ENCODE results near the gene YES1.
"Not testable (repeated sequence)": the region's sequence is repeated elsewhere in the genome, so short reads cannot be mapped to it uniquely, and the experiment has no call there.

YES1 gene

DNA sequence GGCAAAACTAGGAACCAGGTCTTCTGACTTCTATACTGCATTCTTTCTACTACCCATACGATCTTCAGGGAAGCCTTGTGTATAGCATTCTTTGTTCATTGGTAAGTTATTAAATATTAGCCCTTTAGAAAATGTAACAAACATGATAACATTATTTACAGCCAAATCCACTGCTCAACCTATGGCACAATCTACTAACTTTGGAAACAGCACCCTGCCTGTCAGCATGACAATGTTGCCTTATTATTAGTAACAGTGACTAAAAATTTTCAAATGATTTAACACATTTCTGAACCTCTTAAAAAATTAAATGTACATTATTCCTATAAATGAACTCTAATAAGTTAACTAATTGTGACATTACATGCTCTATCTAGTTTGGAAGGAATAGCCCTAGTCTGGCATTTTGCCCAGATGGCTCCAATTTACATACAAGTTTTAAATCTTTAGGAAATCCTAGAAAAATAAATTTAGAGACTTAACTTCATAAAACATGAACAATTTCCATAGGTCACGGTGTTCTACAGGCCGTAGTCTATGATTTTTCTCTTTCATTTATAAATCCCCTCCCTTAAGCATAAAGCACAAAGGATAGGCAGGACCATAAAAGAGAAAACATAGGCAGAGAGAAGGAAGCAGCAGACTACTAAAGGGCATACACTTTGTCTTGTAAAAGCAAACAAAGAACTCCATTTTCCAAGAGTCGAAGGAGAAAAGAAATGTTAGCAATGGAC is 33.7 kb downstream of the YES1 start:
- no peak for DNase-seq

DNA sequence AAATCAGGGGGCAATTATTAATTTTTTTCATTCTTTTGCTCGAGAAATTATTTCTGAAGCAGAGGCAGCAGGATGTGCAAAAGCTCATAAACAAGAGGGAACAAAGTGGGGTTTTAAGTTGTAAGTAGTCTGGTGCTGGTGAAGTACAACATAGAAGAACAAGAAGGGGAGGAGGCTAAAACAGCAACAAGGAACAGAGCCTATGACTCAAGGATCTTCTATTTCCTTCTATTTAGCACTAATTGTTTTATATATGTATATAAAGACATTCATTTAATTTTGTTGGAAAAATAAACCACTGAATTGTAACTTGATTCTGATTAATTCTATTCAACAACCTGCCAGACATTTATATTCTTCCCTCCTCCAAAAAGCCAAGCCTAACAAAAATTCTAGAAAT is 35.0 kb downstream of the YES1 start:
- no peak for DNase-seq

- not testable (repeated sequence) for DNase-seq
These were observed 36.0 kb downstream of the YES1 start for GRCh38 chr18:776044-776443.

GRCh38 chr18:774811-775210 is 37.2 kb downstream of the YES1 start:
- DNase-seq, result no peak

- DNase-seq, result no peak
These were observed 37.9 kb downstream of the YES1 start for GRCh38 chr18:773980-774624.

GRCh38 chr18:770583-770961 is 41.5 kb downstream of the YES1 start:
- no peak for DNase-seq

GRCh38 chr18:767961-768360 is 44.1 kb downstream of the YES1 start:
- DNase-seq, result no peak

GRCh38 chr18:767084-767882 is 44.8 kb downstream of the YES1 start:
- DNase-seq, result no peak

DNA sequence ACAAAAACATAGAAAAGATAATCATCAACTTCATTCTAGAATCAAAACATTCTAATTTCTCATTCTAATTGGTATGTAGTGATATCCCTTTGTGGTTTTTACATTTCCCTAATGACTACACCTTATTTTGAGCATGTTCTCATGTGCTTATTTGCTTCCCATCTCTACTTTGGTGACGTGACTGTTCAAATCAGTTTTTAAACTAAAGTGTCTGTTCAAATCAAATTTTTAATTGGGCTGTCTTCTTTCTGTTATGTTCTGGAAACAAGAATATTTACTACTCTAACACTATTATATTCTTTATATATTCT is 45.5 kb downstream of the YES1 start:
- no peak for DNase-seq

DNA sequence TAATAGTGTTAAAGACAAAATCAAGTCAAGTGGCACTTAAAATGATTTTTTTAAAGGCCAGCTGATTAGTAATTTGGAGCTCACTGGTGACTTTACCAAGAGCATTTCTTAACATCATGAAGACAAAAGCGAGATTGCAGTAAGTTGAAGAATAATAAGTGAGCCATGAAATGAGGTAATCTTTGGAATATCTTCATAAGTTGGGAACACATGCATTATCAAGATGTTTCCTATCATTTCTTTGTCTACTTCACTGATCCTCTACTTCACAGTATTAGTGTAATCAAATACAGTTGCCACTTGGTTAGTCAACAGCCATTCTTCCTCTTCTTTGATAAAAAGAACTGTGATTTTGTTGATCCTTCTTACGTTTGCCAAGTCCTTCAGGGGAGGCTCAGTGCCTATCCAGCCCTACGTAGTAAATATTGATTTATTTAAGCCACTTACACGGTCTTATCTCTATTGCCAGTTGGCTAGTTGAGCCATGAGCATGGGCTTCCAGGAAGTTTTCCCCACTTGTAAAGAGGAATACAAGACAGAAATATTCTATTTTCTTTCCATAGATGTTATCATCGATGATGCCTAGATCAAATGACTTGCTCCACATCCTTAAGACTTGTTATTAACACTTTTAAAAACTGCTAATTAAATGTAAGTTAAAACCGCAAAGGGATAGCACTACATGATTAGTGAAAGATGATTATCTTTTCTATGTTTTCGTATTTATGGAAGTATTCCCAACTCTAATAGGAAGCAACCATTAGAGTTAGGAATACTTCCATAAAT is 46.1 kb downstream of the YES1 start:
- no peak for DNase-seq

- DNase-seq, result not testable (repeated sequence)
These were observed 52.2 kb downstream of the YES1 start for GRCh38 chr18:759864-760263.

DNA sequence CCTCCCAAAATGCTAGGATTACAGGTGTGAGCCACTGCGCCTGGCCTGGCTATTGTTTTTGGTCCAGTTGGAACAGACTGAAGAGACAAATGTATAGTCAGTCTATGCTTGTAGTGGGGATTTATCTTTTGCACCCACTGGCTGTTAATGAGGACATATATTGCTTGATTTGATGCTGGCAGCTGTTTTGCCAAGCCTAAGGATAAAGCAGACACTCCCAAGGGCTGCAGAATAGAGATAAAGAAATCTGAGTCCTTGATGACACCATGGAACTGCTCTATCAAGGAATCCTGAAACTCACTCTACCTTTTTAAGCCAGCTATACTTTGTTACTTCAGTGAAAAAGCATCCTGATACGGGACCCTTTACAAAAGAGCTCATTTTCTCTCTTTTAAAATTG is 56.5 kb downstream of the YES1 start:
- DNase-seq, result no peak

GRCh38 chr18:754656-755055 is 57.4 kb downstream of the YES1 start:
- DNase-seq, result no peak

DNA sequence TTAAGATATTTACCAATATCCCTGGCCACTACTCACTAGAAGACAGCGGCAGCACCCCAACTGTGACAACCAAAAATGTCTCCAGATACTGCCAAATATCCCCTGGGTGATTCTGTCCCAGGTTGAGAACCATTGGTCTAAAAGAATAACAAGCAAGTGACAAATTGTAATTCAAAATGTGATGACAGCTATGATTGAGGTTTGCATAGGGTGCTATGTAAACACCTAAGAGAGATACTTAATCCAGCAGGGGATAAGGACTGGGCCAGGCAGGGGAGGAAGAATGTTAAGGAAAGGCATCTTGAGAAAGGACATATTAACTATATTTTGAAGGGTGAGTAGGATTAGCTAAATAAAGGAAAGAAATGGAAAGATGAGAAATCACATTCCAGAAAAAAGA is 61.6 kb downstream of the YES1 start:
- no peak for DNase-seq

DNA sequence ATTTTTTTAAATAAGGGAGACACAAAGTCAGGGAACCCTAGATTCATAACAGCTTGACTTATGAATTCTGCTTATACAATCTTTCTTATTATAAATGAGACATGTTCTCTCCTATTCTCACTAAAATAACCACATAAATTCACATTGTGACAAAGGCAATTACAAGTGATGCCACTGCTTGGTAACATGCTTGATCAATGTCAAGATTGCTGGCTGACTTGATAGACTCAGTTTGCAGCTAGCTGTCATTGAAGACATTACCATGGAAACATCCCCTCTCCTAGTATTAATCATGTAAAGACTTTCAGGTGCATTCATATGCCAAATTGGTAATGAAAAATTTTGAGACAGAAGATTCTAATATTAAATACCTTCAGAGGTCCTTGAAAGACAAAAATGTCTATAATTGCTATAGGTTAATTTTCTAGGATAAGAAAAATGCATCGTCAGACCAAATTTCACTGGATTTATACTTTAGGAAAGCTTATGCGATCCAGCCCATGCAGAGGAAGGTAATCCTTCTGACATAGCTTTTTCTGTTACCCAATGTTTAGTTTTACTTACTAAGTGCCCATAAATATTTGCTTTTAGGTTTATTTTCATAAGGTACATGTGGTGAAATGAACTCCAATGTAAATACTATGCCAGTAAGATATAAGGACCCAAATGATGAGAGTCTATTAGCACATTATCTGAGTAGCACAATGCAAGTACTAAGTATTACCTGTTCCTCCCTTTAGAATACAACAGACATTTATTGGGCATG is 67.0 kb downstream of the YES1 start:
- DNase-seq, result no peak

- no peak for DNase-seq
These were observed 70.0 kb downstream of the YES1 start for GRCh38 chr18:741931-742512.

DNA sequence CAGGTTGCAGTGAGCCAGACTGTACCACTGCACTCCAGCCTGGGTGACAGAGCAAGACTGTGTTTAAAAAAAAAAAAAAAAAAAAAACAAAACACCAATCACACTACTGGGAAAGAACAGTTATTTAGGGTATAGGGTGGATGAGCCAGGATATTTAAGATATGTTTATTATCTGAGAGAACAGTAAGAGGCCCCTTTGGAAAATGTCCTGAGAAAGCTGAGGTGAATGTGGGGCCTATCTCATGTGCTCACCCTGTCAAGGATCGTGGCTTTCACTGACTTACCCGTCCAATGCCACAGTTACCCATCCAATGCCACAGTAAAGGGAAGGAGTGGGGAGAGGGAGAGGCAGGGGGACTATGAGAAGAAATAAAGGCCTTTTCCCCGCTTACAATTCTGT is 79.7 kb downstream of the YES1 start:
- DNase-seq, result no peak

DNA sequence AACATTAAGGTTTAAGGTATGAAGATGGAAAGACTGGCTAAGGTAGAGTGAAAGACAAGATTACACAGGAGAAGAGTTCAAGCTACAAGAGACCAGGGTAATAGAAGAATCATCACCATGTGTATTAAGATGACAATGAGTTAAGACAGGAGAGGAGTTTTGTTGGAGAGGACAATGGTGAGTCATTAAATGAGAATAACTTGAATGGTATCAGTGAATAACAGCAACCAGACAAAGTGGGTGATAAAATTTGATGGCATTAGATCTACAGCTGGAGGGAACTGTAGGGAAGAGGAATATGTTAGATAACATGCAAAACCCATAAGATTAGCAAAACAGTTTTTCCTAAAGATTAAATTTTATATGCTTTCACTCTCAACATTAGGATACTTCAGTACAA is 80.9 kb downstream of the YES1 start:
- DNase-seq, result no peak

DNA sequence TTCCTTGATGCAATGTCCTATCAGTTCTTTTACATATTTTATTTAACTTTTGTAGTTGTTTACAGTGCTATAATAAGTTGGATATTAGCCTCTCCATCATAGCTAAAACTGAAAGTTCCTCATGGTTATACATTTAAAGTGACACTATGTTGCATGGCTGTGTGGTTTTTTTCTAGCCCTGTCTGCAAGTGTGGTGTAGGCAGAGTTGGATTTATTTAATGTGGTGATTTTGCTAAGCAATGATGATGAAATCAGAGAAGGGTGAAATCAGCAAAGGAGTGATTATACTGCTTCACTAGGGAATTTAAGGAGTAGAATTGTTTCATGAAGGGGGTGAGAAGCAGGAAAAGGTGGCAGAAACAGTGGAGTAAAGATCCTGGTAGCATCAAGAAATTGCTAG is 81.3 kb downstream of the YES1 start:
- DNase-seq, result no peak

- DNase-seq, result not testable (repeated sequence)
These were observed 81.9 kb downstream of the YES1 start for GRCh38 chr18:730120-730519.

DNA sequence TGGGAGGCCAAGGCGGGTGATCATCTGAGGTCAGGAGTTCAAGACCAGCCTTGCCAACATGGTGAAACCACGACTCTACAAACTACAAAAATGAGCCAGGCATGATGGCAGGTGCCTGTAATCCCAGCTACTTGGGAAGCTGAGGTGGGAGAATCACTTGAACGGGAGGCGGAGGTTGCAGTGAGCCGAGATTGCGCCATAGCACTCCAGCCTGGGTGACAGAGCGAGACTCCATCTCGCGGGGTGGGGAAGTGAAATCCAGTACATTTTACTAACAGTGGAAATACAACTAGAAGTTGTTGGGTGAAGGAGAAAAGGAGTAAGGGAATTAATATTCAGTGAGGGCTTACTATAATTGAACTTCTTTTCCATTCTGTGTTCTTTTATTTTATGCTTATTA is 86.4 kb downstream of the YES1 start:
- no peak for DNase-seq

DNA sequence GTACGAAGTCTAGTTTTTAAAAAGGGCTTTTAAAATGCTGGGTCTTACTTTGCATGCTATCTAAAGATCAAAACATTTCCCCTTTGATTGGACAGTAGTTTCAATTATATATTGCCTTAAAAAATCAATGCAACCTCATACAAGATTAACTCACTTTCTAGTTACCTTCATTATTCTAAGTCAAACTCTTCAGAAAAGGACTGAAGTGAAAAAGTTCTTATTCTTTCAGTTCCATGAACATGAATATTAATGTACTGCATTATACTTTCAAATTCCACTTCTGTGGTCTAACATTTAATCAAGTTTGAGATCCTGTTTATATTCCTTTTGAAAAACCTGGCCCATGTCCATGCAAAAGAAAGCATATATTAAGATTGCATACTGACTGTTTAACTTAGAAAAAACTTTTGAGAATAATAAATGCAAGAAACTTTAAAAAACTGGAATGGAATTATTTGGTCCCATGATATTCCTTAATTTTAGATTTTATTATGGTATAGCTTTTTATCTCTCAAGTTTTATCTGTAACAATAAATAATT is 88.4 kb downstream of the YES1 start:
- DNase-seq, result no peak
